HG03108 (cell line): ENCODE data around the gene EFCAB7.

Source experiments
- ATAC-seq: cut with Tn5 transposase; IDR thresholded peaks from one replicate; pipeline ENCODE4 v1.9.1; 2021; ENCODE audit warnings: moderate library complexity; ENCODE audit not compliant: unreplicated experiment

Gene EFCAB7

GRCh38 chr1:63522891-63523728, at the start of gene EFCAB7, which contains the start of gene ITGB3BP:
EFCAB7 (plus strand) TSS chr1:63523525; CDS start chr1:63525573, 2,048 bp downstream.
ITGB3BP (minus strand) TSS chr1:63523225; CDS start chr1:63523133, 92 bp downstream.
- ATAC-seq, result peak; percentile 83

- ATAC-seq, result no peak
Measured at GRCh38 chr1:63475761-63476160, 47.6 kb upstream of the EFCAB7 start.

GRCh38 chr1:63480057-63480456, 43.3 kb upstream of the EFCAB7 start:
- ATAC-seq, result no peak

GRCh38 chr1:63486629-63487028, 36.7 kb upstream of the EFCAB7 start:
- ATAC-seq, result no peak

GRCh38 chr1:63487336-63488065, 35.8 kb upstream of the EFCAB7 start:
- ATAC-seq, result no peak

GRCh38 chr1:63497577-63497976, 25.7 kb upstream of the EFCAB7 start:
- no peak for ATAC-seq

- ATAC-seq, result no peak
Measured at GRCh38 chr1:63498106-63498505, 25.2 kb upstream of the EFCAB7 start.

GRCh38 chr1:63501256-63501655, 22.1 kb upstream of the EFCAB7 start:
- ATAC-seq, result no peak

- ATAC-seq, result no peak
Measured at GRCh38 chr1:63506782-63507181, 16.5 kb upstream of the EFCAB7 start.

- ATAC-seq, result no peak
Measured at GRCh38 chr1:63509718-63510117, 13.6 kb upstream of the EFCAB7 start.

GRCh38 chr1:63512584-63512983, 10.7 kb upstream of the EFCAB7 start:
- ATAC-seq, result no peak

- no peak for ATAC-seq
Measured at GRCh38 chr1:63516629-63517028, 6.7 kb upstream of the EFCAB7 start.

- peak; percentile 12 for ATAC-seq
Measured at GRCh38 chr1:63523738-63524137, 413 bp downstream of the EFCAB7 start.

- no peak for ATAC-seq
Measured at GRCh38 chr1:63524201-63524600, 876 bp downstream of the EFCAB7 start.

GRCh38 chr1:63532727-63533126, 9.4 kb downstream of the EFCAB7 start:
- ATAC-seq, result no peak

GRCh38 chr1:63533931-63534330, 10.6 kb downstream of the EFCAB7 start:
- ATAC-seq, result no peak

GRCh38 chr1:63534406-63534805, 11.1 kb downstream of the EFCAB7 start:
- ATAC-seq, result no peak

GRCh38 chr1:63537006-63537405, 13.7 kb downstream of the EFCAB7 start:
- ATAC-seq, result no peak

GRCh38 chr1:63537940-63538339, 14.6 kb downstream of the EFCAB7 start:
- ATAC-seq, result no peak

- no peak for ATAC-seq
Measured at GRCh38 chr1:63545780-63546179, 22.5 kb downstream of the EFCAB7 start.

- no peak for ATAC-seq
Measured at GRCh38 chr1:63547621-63548294, 24.4 kb downstream of the EFCAB7 start.
